ENCODE data around the gene SSH2. TPM values are rescaled to one million over a fixed set of nuclear protein-coding genes. Genes with fewer than 3 reads are reported as not detected.
A peak's percentile ranks its signal among the peaks of the same experiment; 100 is the strongest.

SSH2 gene
- total and polyA plus RNA-seq, 2 experiments from 2014 or later, result 32.4 to 43.2 TPM

DNA sequence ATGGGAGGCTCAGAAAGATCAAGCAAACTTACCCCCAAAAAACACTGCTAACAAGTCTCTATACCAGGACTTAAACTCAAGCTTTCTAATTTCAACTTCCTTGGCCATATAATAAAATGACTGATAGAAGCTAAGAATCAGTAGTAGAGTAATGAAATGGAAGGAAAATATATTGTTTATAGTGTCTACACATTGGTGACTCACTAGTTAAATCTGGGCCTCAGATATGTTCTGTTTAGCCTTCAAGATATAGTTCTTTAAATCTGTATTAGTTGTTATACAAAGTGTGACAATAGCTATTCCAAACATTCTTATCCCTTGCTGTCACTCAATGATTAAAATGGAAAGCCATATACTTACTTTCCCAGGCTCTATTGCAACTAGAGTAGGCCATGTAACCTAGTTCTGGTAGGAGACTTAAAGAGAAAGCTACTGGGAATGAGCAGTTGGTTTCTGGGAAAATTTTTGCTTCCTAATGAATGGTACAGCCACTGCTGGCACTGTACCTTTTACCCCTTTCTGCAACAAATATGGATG is 18.3 kb downstream of the SSH2 start:
- TF ChIP-seq, protein P1, sequence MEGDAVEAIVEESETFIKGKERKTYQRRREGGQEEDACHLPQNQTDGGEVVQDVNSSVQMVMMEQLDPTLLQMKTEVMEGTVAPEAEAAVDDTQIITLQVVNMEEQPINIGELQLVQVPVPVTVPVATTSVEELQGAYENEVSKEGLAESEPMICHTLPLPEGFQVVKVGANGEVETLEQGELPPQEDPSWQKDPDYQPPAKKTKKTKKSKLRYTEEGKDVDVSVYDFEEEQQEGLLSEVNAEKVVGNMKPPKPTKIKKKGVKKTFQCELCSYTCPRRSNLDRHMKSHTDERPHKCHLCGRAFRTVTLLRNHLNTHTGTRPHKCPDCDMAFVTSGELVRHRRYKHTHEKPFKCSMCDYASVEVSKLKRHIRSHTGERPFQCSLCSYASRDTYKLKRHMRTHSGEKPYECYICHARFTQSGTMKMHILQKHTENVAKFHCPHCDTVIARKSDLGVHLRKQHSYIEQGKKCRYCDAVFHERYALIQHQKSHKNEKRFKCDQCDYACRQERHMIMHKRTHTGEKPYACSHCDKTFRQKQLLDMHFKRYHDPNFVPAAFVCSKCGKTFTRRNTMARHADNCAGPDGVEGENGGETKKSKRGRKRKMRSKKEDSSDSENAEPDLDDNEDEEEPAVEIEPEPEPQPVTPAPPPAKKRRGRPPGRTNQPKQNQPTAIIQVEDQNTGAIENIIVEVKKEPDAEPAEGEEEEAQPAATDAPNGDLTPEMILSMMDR (IDR thresholded peaks at IDR 0.05; ENCODE audit: low read depth, low read length), result no peak
- H3K27me3 ChIP-seq, result no peaks in the 10 kb centered on the region
- no peak for DNase-seq (ENCODE audit: low read depth in 1 of 2, low spot score in 1 of 2)

DNA sequence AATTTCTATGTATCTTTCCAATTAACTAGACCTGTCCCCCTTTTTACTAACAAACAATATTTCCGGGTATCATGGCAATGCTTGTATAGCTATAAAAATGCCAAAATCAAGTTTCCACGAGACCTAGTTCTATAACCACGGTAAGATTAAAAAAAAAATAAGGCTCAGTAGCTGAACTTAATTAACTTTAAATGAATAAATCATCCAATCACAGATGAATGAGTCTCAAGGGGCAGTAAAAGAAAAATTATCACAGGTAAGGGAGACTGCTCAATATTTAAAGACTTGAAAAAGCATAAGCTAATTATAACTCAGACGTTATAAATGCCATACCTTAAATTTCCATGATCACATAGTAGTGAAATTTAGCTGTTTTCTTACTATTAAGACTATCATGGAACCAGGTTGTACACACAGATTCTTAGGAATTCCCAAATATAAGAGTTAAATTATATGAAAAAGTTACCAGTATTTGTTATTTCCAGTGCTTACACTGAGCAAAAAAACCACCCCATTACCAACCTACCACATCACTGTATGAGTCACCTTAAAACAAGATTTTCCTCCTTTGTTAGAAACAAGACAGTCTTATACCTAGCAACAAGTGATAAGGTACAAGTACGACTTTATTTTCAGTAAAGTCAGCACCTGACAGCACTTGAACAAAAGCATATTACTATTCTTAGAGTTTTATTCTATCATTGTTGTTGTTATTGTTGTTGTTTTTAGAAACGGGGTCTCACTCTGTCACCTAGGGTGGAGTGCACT is 20.6 kb downstream of the SSH2 start:
- Histone ChIP-seq H3K27ac (no peak overlapping the region), H3K4me3 (no peak overlapping the region), H3K36me3 (no peaks in the 10 kb centered on the region), H3K9me3 (ENCODE audit: low read depth) (no peaks in the 10 kb centered on the region), H3K27me3 (no peaks in the 10 kb centered on the region), H3K4me1 (ENCODE audit: low read depth) (no peaks in the 10 kb centered on the region)
- DNase-seq (ENCODE audit: low read depth in 1 of 2, low spot score in 1 of 2), result no peak
- TF ChIP-seq, protein P1 (IDR thresholded peaks at IDR 0.05; ENCODE audit: low read depth, low read length), result no peak

More for the DNA sequence above, 18.3 kb downstream of the SSH2 start:
- H3K4me1 ChIP-seq (ENCODE audit: low read depth), result no peaks in the 10 kb centered on the region
- H3K9me3 ChIP-seq (ENCODE audit: low read depth), result no peaks in the 10 kb centered on the region
- H3K36me3 ChIP-seq, result no peaks in the 10 kb centered on the region
- H3K4me3 ChIP-seq, result no peak overlapping the region
- peak overlapping the region; percentile 41 for H3K27ac ChIP-seq

DNA sequence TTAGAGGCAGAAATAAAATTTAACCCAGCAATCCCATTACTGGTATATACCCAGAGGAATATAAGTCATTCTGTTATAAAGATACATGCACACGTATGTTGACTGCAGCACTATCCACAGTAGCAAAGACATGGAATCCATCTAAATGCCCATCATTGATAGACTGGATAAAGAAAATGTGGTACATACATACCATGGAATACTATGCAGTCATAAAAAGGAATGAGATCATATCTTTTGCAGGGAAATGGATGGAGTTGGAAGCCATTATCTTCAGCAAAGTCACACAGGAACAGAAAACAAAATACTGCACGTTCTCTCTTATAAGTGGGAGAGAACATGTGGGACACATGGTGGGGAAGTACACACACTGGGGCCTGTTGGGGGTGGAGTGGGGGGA is 23.1 kb downstream of the SSH2 start:
- TF ChIP-seq, protein P1 (IDR thresholded peaks at IDR 0.05; ENCODE audit: low read depth, low read length), result no peak
- Histone ChIP-seq H3K9me3 (ENCODE audit: low read depth) (no peaks in the 10 kb centered on the region), H3K27ac (no peak overlapping the region), H3K27me3 (no peaks in the 10 kb centered on the region), H3K36me3 (no peaks in the 10 kb centered on the region), H3K4me1 (ENCODE audit: low read depth) (no peaks in the 10 kb centered on the region), H3K4me3 (no peak overlapping the region)
- no peak for DNase-seq (ENCODE audit: low read depth in 1 of 2, low spot score in 1 of 2)

DNA sequence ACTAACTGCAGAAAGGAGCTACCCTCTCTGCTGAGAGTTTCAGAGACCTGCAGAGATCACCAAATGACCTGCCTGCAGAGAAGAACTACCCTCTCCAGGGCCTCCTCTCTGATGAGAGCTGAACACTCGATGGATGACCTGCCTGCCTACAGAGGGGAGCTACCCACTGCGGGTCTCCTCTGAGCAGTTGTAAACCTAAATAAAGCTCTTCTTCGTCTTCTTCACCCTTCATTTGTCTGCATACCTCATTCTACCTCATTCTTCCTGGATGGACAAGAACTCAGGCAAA is 24.2 kb downstream of the SSH2 start:
- H3K4me3 ChIP-seq, result no peak overlapping the region
- H3K27me3 ChIP-seq, result no peaks in the 10 kb centered on the region
- H3K36me3 ChIP-seq, result no peaks in the 10 kb centered on the region
- DNase-seq (ENCODE audit: low read depth in 1 of 2, low spot score in 1 of 2), result no peak
- TF ChIP-seq, protein P1 (IDR thresholded peaks at IDR 0.05; ENCODE audit: low read depth, low read length), result no peak
- H3K4me1 ChIP-seq (ENCODE audit: low read depth), result no peaks in the 10 kb centered on the region
- H3K9me3 ChIP-seq (ENCODE audit: low read depth), result no peaks in the 10 kb centered on the region
- no peak overlapping the region for H3K27ac ChIP-seq

DNA sequence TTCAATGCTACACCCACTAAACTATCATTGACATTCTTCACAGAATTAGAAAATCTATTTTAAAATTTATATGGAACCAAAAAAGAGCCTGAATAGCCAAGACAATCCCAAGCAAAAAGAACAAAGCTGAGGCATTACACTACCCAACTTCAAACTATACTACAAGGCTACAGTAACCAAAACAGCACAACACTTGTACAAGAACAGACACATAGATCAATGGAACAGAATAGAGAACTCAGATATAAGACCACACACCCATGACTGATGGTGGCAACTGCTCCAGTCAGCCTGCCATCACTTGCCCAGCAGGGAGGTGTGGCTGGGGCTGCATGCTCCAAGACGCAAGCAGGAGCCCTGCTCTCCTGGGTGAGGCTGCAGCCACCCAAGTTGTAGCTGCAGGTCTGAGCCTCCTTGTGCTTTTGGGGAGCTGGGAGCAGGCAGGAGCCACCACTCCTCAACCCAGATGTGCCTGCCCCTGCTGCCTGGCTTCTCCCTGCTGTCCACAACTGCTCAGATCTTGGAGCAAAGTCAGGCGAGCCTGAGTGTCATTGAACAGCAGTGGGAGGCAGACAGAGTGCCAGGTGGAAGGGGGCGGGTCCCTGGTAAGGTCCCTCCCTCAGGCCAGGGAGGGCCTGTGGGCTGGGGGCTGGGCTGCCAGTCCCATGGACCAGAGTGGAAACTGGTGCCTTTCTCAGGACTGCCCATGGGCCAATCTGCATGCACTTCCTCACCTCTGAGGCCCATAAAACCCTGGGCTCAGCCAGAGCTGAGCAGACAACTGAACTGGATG is 24.7 kb downstream of the SSH2 start:
- no peak for DNase-seq (ENCODE audit: low read depth in 1 of 2, low spot score in 1 of 2)
- no peaks in the 10 kb centered on the region for H3K27me3 ChIP-seq
- no peak overlapping the region for H3K27ac ChIP-seq
- no peaks in the 10 kb centered on the region for H3K36me3 ChIP-seq
- H3K9me3 ChIP-seq (ENCODE audit: low read depth), result no peaks in the 10 kb centered on the region
- no peak overlapping the region for H3K4me3 ChIP-seq
- TF ChIP-seq, protein P1 (IDR thresholded peaks at IDR 0.05; ENCODE audit: low read depth, low read length), result no peak
- no peaks in the 10 kb centered on the region for H3K4me1 ChIP-seq (ENCODE audit: low read depth)
